ENCODE measurements around the gene ANKS1B. TPM values are rescaled to one million over a fixed set of nuclear protein-coding genes. Genes with fewer than 3 reads are reported as not detected.
"Not testable (repeated sequence)": the region's sequence is repeated elsewhere in the genome, so short reads cannot be mapped to it uniquely, and the experiment has no call there.

Gene ANKS1B
- total and polyA plus RNA-seq, 2 of the 4 experiments (the other 2 are of a cell fraction) = 0.17 to 0.18 TPM

GRCh38 chr12:99237907-99238538 is 746.7 kb downstream of the ANKS1B start:
- H3K4ac ChIP-seq (ENCODE audit: low read depth, low read length); H2BK15ac ChIP-seq (ENCODE audit: low read depth, low read length); H2AK9ac ChIP-seq (replicated peaks; ENCODE audit: low read depth, low read length, poor library complexity); H3K23ac ChIP-seq (ENCODE audit: low read depth, low read length); H3K9ac ChIP-seq (ENCODE audit: low read depth, low read length); ATAC-seq (ENCODE audit: low read depth); H4K5ac ChIP-seq (ENCODE audit: low read depth, low read length); in situ Hi-C loops (cut with MboI; ENCODE audit: low sequenced_read_pairs); H4K8ac ChIP-seq (ENCODE audit: low read depth in 2 of 2, low read length in 2 of 2); H3K36me3 ChIP-seq (ENCODE audit: control insufficient read depth, insufficient read depth, low read length); H2BK120ac ChIP-seq (ENCODE audit: low read depth, low read length); H3K56ac ChIP-seq (ENCODE audit: extremely low read depth, insufficient read depth, low read length); H3K27me3 ChIP-seq (ENCODE audit: control insufficient read depth, insufficient read depth, low read length); H2BK20ac ChIP-seq (ENCODE audit: low read depth, low read length); H4K91ac ChIP-seq (ENCODE audit: insufficient read depth, low read depth, low read length); H3K79me1 ChIP-seq (ENCODE audit: low read depth in 1 of 2, low read length in 2 of 2); H3K27ac ChIP-seq (ENCODE audit: insufficient read depth, low read length); POLR2A ChIA-PET (ENCODE audit: unreplicated experiment); H3K4me1 ChIP-seq (ENCODE audit: control insufficient read depth, insufficient read depth, low read length); H3K9me3 ChIP-seq (ENCODE audit: control insufficient read depth, insufficient read depth, low read length); H3K14ac ChIP-seq (replicated peaks; ENCODE audit: low read depth, low read length); H4K20me1 ChIP-seq (ENCODE audit: insufficient read depth, low read length); H3K9me1 ChIP-seq (ENCODE audit: insufficient read depth, low read length); BruUV-seq (replicated peaks); H2BK5ac ChIP-seq (ENCODE audit: low read depth, low read length, poor library complexity, severe bottlenecking); H3K18ac ChIP-seq (ENCODE audit: low read depth, low read length); CTCF ChIA-PET; DNase-seq; H2AFZ ChIP-seq (replicated peaks; ENCODE audit: low read length, poor library complexity); H2AK5ac ChIP-seq (ENCODE audit: low read depth, low read length); H3K4me2 ChIP-seq (ENCODE audit: low read depth, low read length); dilution Hi-C loops (cut with HindIII; ENCODE audit: low sequenced_read_pairs, unreplicated experiment); H3K4me3 ChIP-seq (ENCODE audit: insufficient read depth, low read depth, low read length): not testable (repeated sequence)
- intact Hi-C loops (cut with micrococcal nuclease) = loop anchor here (10.0 kb wide), 1 partner anchor 1373 kb away; no protein-coding TSS in a partner anchor
- 15% methylated on average over 4 of the region's 7 CpGs; no CpG with 5 or more reads in 1 of the 2 experiments for WGBS, 2 experiments (ENCODE audit: extremely low coverage in 2 of 2, insufficient read length in 1 of 2)

Data from IMR-90 (cell line).